ENCODE results near the gene FAM13A. TPM values are rescaled to one million over a fixed set of nuclear protein-coding genes. Genes with fewer than 3 reads are reported as not detected.

FAM13A gene
- total and polyA plus RNA-seq, 2 of the 4 experiments (the other 2 are of a cell fraction), result 13.1 to 22.0 TPM

GRCh38 chr4:88752754-88753153 is 304.2 kb downstream of the FAM13A start (continued):
- TF ChIP-seq ELK1 (IDR thresholded peaks at IDR 0.05; ENCODE audit: borderline replicate concordance, low read depth, low read length), result no peak

GRCh38 chr4:88752076-88752463 is 304.9 kb downstream of the FAM13A start:
- no peak for TF ChIP-seq RFX5 (IDR thresholded peaks at IDR 0.05; ENCODE audit: low read depth, low read length)
- no peak for TF ChIP-seq NFE2L2 (IDR thresholded peaks at IDR 0.05; ENCODE audit: low read depth, low read length)
- no peak for TF ChIP-seq USF2 (IDR thresholded peaks at IDR 0.05; ENCODE audit: low read depth, low read length)
- no peak for TF ChIP-seq FOS (IDR thresholded peaks at IDR 0.05; ENCODE audit: low read depth, low read length)
- no peak for TF ChIP-seq BHLHE40 (IDR thresholded peaks at IDR 0.05; ENCODE audit: low read depth, low read length)
- TF ChIP-seq RCOR1 (IDR thresholded peaks at IDR 0.05; ENCODE audit: insufficient replicate concordance, low read length), result no peak
- TF ChIP-seq CEBPB (IDR thresholded peaks at IDR 0.05; ENCODE audit: low read depth, low read length), result no peak
- TF ChIP-seq MAFK (IDR thresholded peaks at IDR 0.05; ENCODE audit: low read depth, low read length), result no peak
- TF ChIP-seq POLR2A (IDR thresholded peaks at IDR 0.05; ENCODE audit: low read depth, low read length), result no peak
- no peak for TF ChIP-seq CTCF (conservative IDR thresholded peaks at IDR 0.05; ENCODE audit: low read depth, low read length)
- no peak for TF ChIP-seq SMC3 (IDR thresholded peaks at IDR 0.05; ENCODE audit: low read depth, low read length)
- Histone ChIP-seq H4K8ac (ENCODE audit: low read depth in 2 of 2, low read length in 2 of 2) (peak overlapping the region in 1 of 2 experiments; percentile 28; a peak in 1 of 4 replicates), H3K9ac (ENCODE audit: low read depth, low read length) (no peak overlapping the region), H3K18ac (ENCODE audit: low read depth, low read length) (no peak overlapping the region), H2BK5ac (ENCODE audit: low read depth, low read length, poor library complexity, severe bottlenecking) (no peak overlapping the region), H3K4me3 (ENCODE audit: insufficient read depth, low read depth, low read length) (no peak overlapping the region), H3K79me1 (ENCODE audit: low read depth in 1 of 2, low read length in 2 of 2) (no peaks in the 10 kb centered on the region), H3K14ac (replicated peaks; ENCODE audit: low read depth, low read length) (peak overlapping the region; percentile 17; the same call in 1 of the 2 replicates), H3K4me1 (ENCODE audit: control insufficient read depth, insufficient read depth, low read length) (peaks cover 5% of the 10 kb centered on the region), H3K27me3 (ENCODE audit: control insufficient read depth, insufficient read depth, low read length) (no peaks in the 10 kb centered on the region), H2AK9ac (replicated peaks; ENCODE audit: low read depth, low read length, poor library complexity) (no peak overlapping the region), H3K23ac (ENCODE audit: low read depth, low read length) (no peak overlapping the region), H3K27ac (ENCODE audit: insufficient read depth, low read length) (no peak overlapping the region), H3K4me2 (ENCODE audit: low read depth, low read length) (no peak overlapping the region), H3K36me3 (ENCODE audit: control insufficient read depth, insufficient read depth, low read length) (peaks cover 34% of the 10 kb centered on the region), H3K9me3 (ENCODE audit: control insufficient read depth, insufficient read depth, low read length) (no peaks in the 10 kb centered on the region), H4K5ac (ENCODE audit: low read depth, low read length) (no peak overlapping the region), H4K91ac (ENCODE audit: insufficient read depth, low read depth, low read length) (no peak overlapping the region), H2AFZ (replicated peaks; ENCODE audit: low read length, poor library complexity) (no peak overlapping the region), H3K4ac (ENCODE audit: low read depth, low read length) (0 out of 2 replicates have a peak overlapping the region, but pooled peaks have one; percentile 15), H4K20me1 (ENCODE audit: insufficient read depth, low read length) (no peaks in the 10 kb centered on the region), H2BK120ac (ENCODE audit: low read depth, low read length) (peak overlapping the region; percentile 32; the same call in 1 of the 2 replicates), H2BK15ac (ENCODE audit: low read depth, low read length) (no peak overlapping the region), H2AK5ac (ENCODE audit: low read depth, low read length) (no peak overlapping the region), H3K9me1 (ENCODE audit: insufficient read depth, low read length) (peaks cover 11% of the 10 kb centered on the region), H2BK20ac (ENCODE audit: low read depth, low read length) (no peak overlapping the region; the same call in 1 of the 2 replicates), H3K56ac (ENCODE audit: extremely low read depth, insufficient read depth, low read length) (no peak overlapping the region)
- ChIA-PET CTCF (interaction anchor here (0.9 kb wide), 1 partner anchor 43 kb away, joined by 3 read pairs; no protein-coding TSS in a partner anchor), POLR2A (ENCODE audit: unreplicated experiment) (no interaction called here)
- no peak for DNase-seq
- no peak for ATAC-seq (ENCODE audit: low read depth)
- intact Hi-C loops (cut with micrococcal nuclease) (no loop called here), in situ Hi-C loops (cut with MboI; ENCODE audit: low sequenced_read_pairs) (no loop called here), dilution Hi-C loops (cut with HindIII; ENCODE audit: low sequenced_read_pairs, unreplicated experiment) (no loop called here)
- no TSS peak for BruUV-seq (replicated peaks)
- no CpG with 5 or more reads among the region's 4 CpGs for WGBS, 2 experiments (ENCODE audit: extremely low coverage in 2 of 2, insufficient read length in 1 of 2)

Data from IMR-90 (cell line).